Right lobe of liver (tissue), 4 donors: ENCODE data around the gene ARMH4.

Experiments
- POLR2A ChIP-seq: fragments of 450-650 bp; IDR thresholded peaks from one replicate; pipeline ENCODE4 v1.6.1; 2017; ENCODE audit warnings: antibody characterized with exemption, mild to moderate bottlenecking
- TF ChIP-seq, protein P1 (sequence below), 4 donors: fragments of 200-600 bp in 3 of 4; fragments of 450-650 bp in 1 of 4; IDR thresholded peaks; one replicate each; pipeline versions ENCODE4 v1.5.1 to v1.8.0; 2016 to 2022; ENCODE audit warnings: antibody characterized with exemption in 4 of 4, mild to moderate bottlenecking in 2 of 4
- donor health status: DM: no; HTN: no; CAD: no.
- donor health status: DM: no; HTN: no; CAD: no.
- donor health status: DM: no; HTN: yes; CAD: no.

DNA sequence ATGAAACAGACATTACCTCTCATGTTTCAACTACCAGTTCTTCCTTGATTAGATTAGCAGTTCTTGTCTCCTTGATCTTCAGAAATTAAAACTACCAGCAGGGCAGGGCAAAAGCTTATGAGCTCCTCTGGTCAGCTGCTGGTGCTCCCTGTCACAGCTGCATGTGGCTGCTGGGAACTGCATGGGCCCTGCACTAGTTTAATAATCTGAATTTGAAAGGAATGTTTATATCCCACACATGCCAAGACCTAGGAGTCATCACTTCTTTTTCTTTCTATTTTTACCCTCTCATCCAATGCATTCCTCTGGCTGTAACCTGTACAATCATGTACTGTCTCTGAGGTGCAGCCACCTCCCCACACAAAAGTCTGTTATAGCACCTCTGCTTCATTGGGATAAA, 73.9 kb downstream of the ARMH4 start:
- TF ChIP-seq POLR2A: no peak
- TF ChIP-seq, protein P1, sequence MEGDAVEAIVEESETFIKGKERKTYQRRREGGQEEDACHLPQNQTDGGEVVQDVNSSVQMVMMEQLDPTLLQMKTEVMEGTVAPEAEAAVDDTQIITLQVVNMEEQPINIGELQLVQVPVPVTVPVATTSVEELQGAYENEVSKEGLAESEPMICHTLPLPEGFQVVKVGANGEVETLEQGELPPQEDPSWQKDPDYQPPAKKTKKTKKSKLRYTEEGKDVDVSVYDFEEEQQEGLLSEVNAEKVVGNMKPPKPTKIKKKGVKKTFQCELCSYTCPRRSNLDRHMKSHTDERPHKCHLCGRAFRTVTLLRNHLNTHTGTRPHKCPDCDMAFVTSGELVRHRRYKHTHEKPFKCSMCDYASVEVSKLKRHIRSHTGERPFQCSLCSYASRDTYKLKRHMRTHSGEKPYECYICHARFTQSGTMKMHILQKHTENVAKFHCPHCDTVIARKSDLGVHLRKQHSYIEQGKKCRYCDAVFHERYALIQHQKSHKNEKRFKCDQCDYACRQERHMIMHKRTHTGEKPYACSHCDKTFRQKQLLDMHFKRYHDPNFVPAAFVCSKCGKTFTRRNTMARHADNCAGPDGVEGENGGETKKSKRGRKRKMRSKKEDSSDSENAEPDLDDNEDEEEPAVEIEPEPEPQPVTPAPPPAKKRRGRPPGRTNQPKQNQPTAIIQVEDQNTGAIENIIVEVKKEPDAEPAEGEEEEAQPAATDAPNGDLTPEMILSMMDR (IDR thresholded peaks at IDR 0.05): no peak
